KMS-11 (cell line): ENCODE data around the gene NPIPB6.
"Not testable (repeated sequence)": the region's sequence is repeated elsewhere in the genome, so short reads cannot be mapped to it uniquely, and the experiment has no call there.

Source experiments
- H2AFZ ChIP-seq: fragments of 200-600 bp; sonication (generic); 2 replicates; pipeline ENCODE4 v1.6.1; 2016; ENCODE audit warnings: antibody characterized with exemption, mixed run types, low read depth
- H3K27ac ChIP-seq: fragments of 200-600 bp; sonication (generic); 2 replicates; pipeline ENCODE4 v1.6.1; 2016; ENCODE audit warnings: mild to moderate bottlenecking, mixed run types
- H3K27me3 ChIP-seq: fragments of 200-600 bp; sonication (generic); 2 replicates; pipeline ENCODE4 v1.6.1; 2017; ENCODE audit warnings: mild to moderate bottlenecking, low read depth, mixed run types, moderate library complexity; ENCODE audit not compliant: insufficient read depth
- H3K36me3 ChIP-seq: fragments of 200-600 bp; sonication (generic); 2 replicates; pipeline ENCODE4 v1.6.1; 2017; ENCODE audit warnings: mild to moderate bottlenecking, mixed run types; ENCODE audit not compliant: insufficient read depth
- H3K4me1 ChIP-seq: fragments of 200-600 bp; sonication (generic); 2 replicates; pipeline ENCODE4 v1.6.1; 2016; ENCODE audit warnings: mild to moderate bottlenecking, low read depth, mixed run types; ENCODE audit not compliant: poor library complexity, severe bottlenecking
- H3K4me2 ChIP-seq: fragments of 200-600 bp; sonication (generic); 2 replicates; pipeline ENCODE4 v1.7.0; 2016; ENCODE audit warnings: mild to moderate bottlenecking, mixed run types
- H3K4me3 ChIP-seq: fragments of 200-600 bp; sonication (generic); IDR thresholded peaks from 2 replicates; pipeline ENCODE4 v1.6.1; 2017; ENCODE audit warnings: low read depth, low read length, mixed read lengths; ENCODE audit not compliant: insufficient read depth
- H3K79me2 ChIP-seq: fragments of 200-600 bp; sonication (generic); 2 replicates; pipeline ENCODE4 v1.6.1; 2016; ENCODE audit warnings: low read depth, mixed run types; ENCODE audit not compliant: insufficient read depth
- H3K9ac ChIP-seq: fragments of 200-600 bp; sonication (generic); 2 replicates; pipeline ENCODE4 v1.6.1; 2016; ENCODE audit warnings: mild to moderate bottlenecking, mixed run types
- H4K20me1 ChIP-seq: fragments of 200-600 bp; sonication (generic); 2 replicates; pipeline ENCODE4 v1.6.1; 2016; ENCODE audit warnings: mild to moderate bottlenecking, mixed run types; ENCODE audit not compliant: insufficient read depth

The NPIPB6 gene

DNA sequence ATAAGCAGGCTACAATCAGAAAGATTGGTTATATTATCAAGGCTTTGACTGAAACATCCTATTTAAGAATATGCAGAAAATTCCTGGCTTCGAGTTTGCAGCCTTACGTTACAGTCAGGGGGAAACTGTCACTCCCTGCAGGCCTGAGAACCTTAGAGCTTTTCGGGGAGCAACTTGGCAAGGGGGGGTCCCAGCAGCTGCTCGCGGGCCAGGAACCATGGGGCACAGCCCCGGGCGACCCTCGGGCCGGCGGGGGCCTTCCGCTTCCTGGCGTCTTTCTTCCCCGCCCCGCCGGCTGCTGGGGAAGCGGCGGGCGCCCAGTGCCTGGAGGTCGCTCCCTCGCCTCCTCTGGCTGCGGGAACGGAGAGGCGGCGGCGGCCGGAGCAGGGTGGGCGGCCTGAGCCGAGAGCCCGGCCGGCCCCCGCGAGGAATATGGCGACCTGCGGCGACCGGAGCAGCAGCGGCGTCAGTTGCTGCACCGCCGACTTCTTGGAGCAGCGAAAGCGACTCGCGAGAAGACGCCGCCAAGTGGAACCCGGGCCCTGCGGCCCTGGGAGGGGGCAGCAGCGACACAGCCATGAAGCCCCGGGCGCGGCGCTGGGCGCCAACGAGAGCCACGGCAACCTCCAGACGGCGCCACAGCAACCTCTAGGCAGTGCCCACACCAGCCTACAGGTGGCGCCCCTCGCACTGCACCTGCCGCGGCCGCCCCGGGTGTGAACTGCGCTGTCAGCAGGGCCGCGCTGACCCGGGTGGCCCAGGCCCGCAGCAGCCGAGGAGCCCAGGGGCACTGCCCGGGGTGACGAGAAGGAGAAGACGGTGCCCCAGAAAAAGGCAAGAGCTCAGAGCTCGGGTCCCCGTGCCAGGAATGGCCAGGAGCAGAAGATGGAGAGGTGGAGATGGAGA is 1.2 kb upstream of the NPIPB6 start:
- H3K79me2 ChIP-seq, H3K9ac ChIP-seq, H3K27ac ChIP-seq, H4K20me1 ChIP-seq, H3K4me2 ChIP-seq, H3K4me3 ChIP-seq, H3K27me3 ChIP-seq, H2AFZ ChIP-seq, H3K36me3 ChIP-seq: not testable (repeated sequence)
- peaks cover 11% of the 10 kb centered on the region for H3K4me1 ChIP-seq

DNA sequence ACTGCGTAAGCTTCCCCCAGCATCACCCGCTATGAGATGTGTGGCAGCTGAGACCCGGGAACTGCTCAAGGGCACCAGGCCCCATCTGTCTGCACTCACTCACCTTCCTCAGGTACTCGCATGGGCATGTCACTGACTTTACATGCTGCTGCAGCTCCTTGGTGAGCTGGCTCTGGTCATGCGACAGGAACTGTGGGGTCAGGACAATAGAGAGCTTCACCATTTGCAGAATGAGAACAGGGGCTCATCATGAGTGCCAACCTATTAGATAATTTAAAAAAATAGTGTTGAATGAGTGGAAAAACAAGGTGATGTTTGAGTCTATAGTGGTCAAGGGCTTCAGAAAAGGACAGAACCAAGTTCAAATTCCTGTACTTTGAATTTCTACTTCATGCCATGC is 708 bp downstream of the NPIPB6 start:
- not testable (repeated sequence) for H3K36me3 ChIP-seq

DNA sequence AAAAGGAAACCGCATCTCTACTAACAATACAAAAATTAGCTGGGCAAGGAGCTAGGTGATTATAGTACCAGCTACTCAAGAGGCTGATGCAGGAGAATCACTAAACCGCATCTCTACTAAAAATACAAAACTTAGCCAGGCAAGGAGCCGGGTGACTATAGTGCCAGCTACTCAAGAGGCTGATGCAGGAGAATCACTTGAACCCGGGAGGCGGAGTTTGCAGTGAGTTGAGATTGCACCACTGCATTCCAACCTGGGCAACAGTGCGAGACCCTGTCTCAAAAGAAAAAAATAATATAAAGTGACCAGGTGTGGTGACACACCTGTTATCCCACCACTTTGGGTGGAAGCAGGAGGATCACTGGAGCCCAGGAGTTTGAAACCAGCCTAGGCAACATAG is 25.1 kb downstream of the NPIPB6 start:
- H2AFZ ChIP-seq, H3K27me3 ChIP-seq, H3K4me2 ChIP-seq, H4K20me1 ChIP-seq, H3K9ac ChIP-seq, H3K36me3 ChIP-seq, H3K4me3 ChIP-seq, H3K79me2 ChIP-seq: not testable (repeated sequence)
- Histone ChIP-seq H3K27ac (peak overlapping the region; percentile 45; the same call in 1 of the 2 replicates), H3K4me1 (peaks cover 49% of the 10 kb centered on the region)

More for the DNA sequence above, 708 bp downstream of the NPIPB6 start:
- not testable (repeated sequence) for H3K27ac ChIP-seq, H4K20me1 ChIP-seq, H3K27me3 ChIP-seq, H3K9ac ChIP-seq, H3K79me2 ChIP-seq, H3K4me2 ChIP-seq, H2AFZ ChIP-seq, H3K4me3 ChIP-seq
- peaks cover 11% of the 10 kb centered on the region for H3K4me1 ChIP-seq

- H2AFZ ChIP-seq, H3K79me2 ChIP-seq, H4K20me1 ChIP-seq, H3K36me3 ChIP-seq, H3K4me3 ChIP-seq, H3K27me3 ChIP-seq: not testable (repeated sequence)
- H3K4me1 ChIP-seq: peaks cover 56% of the 10 kb centered on the region
- peak overlapping the region; percentile 94 for H3K4me2 ChIP-seq
- H3K9ac ChIP-seq: peak overlapping the region; percentile 45; the same call in 1 of the 2 replicates
- H3K27ac ChIP-seq: peak overlapping the region; percentile 78
These were observed 26.2 kb downstream of the NPIPB6 start for GRCh38 chr16:28336940-28337710.

- H2AFZ ChIP-seq, H3K36me3 ChIP-seq, H3K4me2 ChIP-seq, H3K27me3 ChIP-seq, H3K27ac ChIP-seq, H3K4me3 ChIP-seq, H4K20me1 ChIP-seq, H3K79me2 ChIP-seq, H3K9ac ChIP-seq: not testable (repeated sequence)
- peaks cover 71% of the 10 kb centered on the region for H3K4me1 ChIP-seq
These were observed 27.6 kb downstream of the NPIPB6 start for GRCh38 chr16:28335678-28336077.

DNA sequence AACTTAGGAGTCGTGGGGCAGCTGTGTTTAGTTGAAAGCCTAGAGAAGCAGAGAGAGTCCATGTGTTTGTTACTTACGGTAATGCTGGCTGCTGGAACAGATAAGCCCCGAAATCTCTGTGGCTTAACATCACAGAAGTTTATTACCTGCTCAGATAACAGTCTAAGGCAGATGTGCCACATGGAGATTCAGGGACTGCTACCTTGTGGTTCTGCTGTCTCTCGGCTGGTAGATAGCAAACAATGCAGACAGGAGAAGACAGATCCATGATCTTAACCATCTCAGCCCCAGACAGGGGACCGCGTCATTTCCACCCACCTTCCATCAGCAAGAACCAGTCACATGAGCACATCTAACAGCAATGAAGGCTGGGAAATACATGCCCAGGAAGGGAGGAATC is 30.7 kb downstream of the NPIPB6 start:
- Histone ChIP-seq H3K4me1 (peaks cover 83% of the 10 kb centered on the region), H3K27ac (peak overlapping the region; percentile 61; the same call in 1 of the 2 replicates), H3K4me2 (peak overlapping the region; percentile 24; the same call in 1 of the 2 replicates)
- H3K36me3 ChIP-seq, H2AFZ ChIP-seq, H3K4me3 ChIP-seq, H3K27me3 ChIP-seq, H4K20me1 ChIP-seq, H3K79me2 ChIP-seq, H3K9ac ChIP-seq: not testable (repeated sequence)

GRCh38 chr16:28330981-28331380 is 32.3 kb downstream of the NPIPB6 start:
- H3K4me2 ChIP-seq: peak overlapping the region; percentile 1; the same call in 1 of the 2 replicates
- H3K4me1 ChIP-seq: peaks cover 78% of the 10 kb centered on the region
- H2AFZ ChIP-seq, H3K27ac ChIP-seq, H3K4me3 ChIP-seq, H3K36me3 ChIP-seq, H3K9ac ChIP-seq, H3K79me2 ChIP-seq, H3K27me3 ChIP-seq, H4K20me1 ChIP-seq: not testable (repeated sequence)

DNA sequence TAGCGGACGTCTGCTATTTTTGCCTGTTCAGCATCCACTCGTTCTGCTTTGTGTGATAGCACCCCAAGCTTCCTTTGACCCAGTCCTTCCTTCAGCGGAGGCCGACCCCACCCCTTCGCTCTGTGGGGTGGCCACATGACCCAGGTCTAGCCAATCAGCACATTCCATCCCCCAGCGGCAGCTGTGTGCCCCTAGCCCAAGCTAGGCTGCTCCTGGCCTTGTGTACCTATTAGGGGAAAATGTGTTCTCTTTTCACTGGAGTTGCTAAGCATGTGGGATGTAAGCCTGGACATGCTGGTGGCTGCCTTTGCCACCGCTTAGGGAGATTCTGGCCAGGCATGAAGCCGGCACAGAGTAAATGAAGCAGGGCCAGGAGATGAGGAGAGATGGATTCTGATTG is 33.1 kb downstream of the NPIPB6 start:
- H3K27me3 ChIP-seq, H3K4me2 ChIP-seq, H3K79me2 ChIP-seq, H3K4me3 ChIP-seq, H3K36me3 ChIP-seq, H4K20me1 ChIP-seq, H3K27ac ChIP-seq, H3K9ac ChIP-seq, H2AFZ ChIP-seq: not testable (repeated sequence)
- H3K4me1 ChIP-seq: peaks cover 74% of the 10 kb centered on the region
